ENCODE results near the gene HAAO. TPM values are rescaled to one million over a fixed set of nuclear protein-coding genes. Genes with fewer than 3 reads are reported as not detected.

HAAO gene
- polyA plus RNA-seq, 3 donors: 10.5 to 29.6 (median 15.0) TPM

DNA sequence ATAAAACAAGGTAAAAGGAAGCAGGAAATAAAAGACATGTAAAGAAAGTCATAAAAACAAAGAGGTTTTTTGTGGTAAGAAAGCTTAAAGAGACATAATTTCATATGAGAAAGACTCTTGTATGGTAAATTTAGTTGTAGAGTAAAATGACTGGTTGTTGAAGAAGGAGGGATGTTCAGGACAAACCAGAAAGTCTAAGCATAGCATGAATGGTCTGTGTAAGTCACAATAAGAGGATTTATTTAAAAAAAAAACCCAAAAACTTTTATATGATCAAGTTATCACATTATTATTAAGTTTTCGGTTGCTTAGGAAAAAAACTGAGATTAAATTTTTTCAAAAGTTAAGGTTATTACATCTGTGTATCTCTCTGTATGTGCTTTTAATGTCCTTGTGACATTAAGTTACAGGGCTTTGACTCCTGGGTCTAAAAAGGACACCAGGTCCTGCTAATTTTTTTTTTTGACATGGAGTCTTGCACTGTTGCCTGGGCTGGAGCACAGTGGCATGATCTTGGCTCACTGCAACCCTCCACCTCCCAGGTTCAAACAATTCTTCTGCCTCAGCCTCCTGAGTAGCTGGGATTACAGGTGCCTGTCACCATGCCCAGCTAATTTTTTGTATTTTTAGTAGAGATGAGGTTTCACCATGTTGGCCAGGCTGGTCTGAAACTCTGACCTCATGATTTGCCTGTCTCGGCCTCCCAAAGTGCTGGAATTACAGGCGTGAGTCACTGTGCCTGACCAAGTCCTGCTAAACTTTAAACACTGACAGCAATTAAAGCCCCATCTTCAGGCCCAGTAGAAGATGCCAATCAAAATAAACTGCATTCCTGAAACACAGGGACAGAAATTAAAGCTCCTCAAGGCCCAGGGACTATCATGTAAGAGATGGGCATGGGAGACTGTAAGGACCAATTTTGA is 14.2 kb downstream of the HAAO start:
- Histone ChIP-seq H3K27ac (ENCODE audit: low read depth in 1 of 2, low read length in 2 of 2) (no peak overlapping the region), H3K79me2 (ENCODE audit: insufficient read depth, low read length) (no peaks in the 10 kb centered on the region), H4K20me1 (ENCODE audit: insufficient read depth, low read length) (no peaks in the 10 kb centered on the region), H3K9me3 (replicated peaks in 1 of 2; ENCODE audit: control insufficient read depth in 1 of 2, insufficient read depth in 1 of 2, low read length in 2 of 2) (peaks cover 11 to 19% of the 10 kb centered on the region in 2 donors), H2AFZ (ENCODE audit: insufficient read depth, low read depth, low read length, poor library complexity, severe bottlenecking) (no peak overlapping the region), H3K4me3 (replicated peaks in 1 of 3; ENCODE audit: low read depth in 2 of 3, low read length in 3 of 3) (no peak overlapping the region), H3K36me3 (replicated peaks in 1 of 2; ENCODE audit: control insufficient read depth in 1 of 2, insufficient read depth in 2 of 2, low read length in 2 of 2) (peaks cover 0 to 12% of the 10 kb centered on the region in 2 donors), H3K9ac (ENCODE audit: insufficient read depth, low read length, poor library complexity, severe bottlenecking) (no peak overlapping the region), H3K4me2 (replicated peaks; ENCODE audit: extremely low read depth, low read length, poor library complexity, severe bottlenecking) (no peak overlapping the region), H3K4me1 (ENCODE audit: control insufficient read depth in 1 of 2, insufficient read depth in 2 of 2, low read length in 2 of 2) (no peaks in the 10 kb centered on the region), H3K27me3 (ENCODE audit: control insufficient read depth in 2 of 2, insufficient read depth in 2 of 2, low read length in 2 of 2) (no peaks in the 10 kb centered on the region)
- H3K27me3 Mint-ChIP-seq (ENCODE audit: low read depth in 3 of 3): peaks cover 0 to 3% (median 2%) of the 10 kb centered on the region in 3 donors
- H3K4me3 Mint-ChIP-seq: no peak overlapping the region
- H3K4me1 Mint-ChIP-seq: peaks cover 2% of the 10 kb centered on the region
- peaks cover 4 to 33% (median 21%) of the 10 kb centered on the region in 7 donors for H3K9me3 Mint-ChIP-seq
- intact Hi-C loops (cut with micrococcal nuclease): loop anchor here in 1 of 2 donors (10.0 kb wide), 1 partner anchor 263 kb away; no protein-coding TSS in a partner anchor
- WGBS (ENCODE audit: insufficient coverage): 93% methylated on average over 2 of the region's 3 CpGs
- TF ChIP-seq, protein P1, sequence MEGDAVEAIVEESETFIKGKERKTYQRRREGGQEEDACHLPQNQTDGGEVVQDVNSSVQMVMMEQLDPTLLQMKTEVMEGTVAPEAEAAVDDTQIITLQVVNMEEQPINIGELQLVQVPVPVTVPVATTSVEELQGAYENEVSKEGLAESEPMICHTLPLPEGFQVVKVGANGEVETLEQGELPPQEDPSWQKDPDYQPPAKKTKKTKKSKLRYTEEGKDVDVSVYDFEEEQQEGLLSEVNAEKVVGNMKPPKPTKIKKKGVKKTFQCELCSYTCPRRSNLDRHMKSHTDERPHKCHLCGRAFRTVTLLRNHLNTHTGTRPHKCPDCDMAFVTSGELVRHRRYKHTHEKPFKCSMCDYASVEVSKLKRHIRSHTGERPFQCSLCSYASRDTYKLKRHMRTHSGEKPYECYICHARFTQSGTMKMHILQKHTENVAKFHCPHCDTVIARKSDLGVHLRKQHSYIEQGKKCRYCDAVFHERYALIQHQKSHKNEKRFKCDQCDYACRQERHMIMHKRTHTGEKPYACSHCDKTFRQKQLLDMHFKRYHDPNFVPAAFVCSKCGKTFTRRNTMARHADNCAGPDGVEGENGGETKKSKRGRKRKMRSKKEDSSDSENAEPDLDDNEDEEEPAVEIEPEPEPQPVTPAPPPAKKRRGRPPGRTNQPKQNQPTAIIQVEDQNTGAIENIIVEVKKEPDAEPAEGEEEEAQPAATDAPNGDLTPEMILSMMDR (IDR thresholded peaks at IDR 0.05): no peak
- no peak for DNase-seq
- no peak overlapping the region for H3K27ac Mint-ChIP-seq
- H3K36me3 Mint-ChIP-seq: peaks cover 21 to 46% of the 10 kb centered on the region in 2 donors

GRCh38 chr2:42775810-42776209 is 16.6 kb downstream of the HAAO start:
- no CpG with 5 or more reads among the region's 3 CpGs for WGBS (ENCODE audit: insufficient coverage)
- intact Hi-C loops (cut with micrococcal nuclease): loop anchor here in 1 of 2 donors (10.0 kb wide), 1 partner anchor 261 kb away; no protein-coding TSS in a partner anchor
- no peak overlapping the region for H3K9ac ChIP-seq (ENCODE audit: insufficient read depth, low read length, poor library complexity, severe bottlenecking)
- H2AFZ ChIP-seq (ENCODE audit: insufficient read depth, low read depth, low read length, poor library complexity, severe bottlenecking): no peak overlapping the region
- Mint-ChIP-seq H3K9me3 (peaks cover 2 to 28% (median 18%) of the 10 kb centered on the region in 7 donors), H3K4me1 (peaks cover 3% of the 10 kb centered on the region), H3K27ac (no peak overlapping the region), H3K4me3 (no peak overlapping the region), H3K36me3 (peaks cover 9 to 30% of the 10 kb centered on the region in 2 donors), H3K27me3 (ENCODE audit: low read depth in 3 of 3) (peaks cover 0 to 3% (median 0%) of the 10 kb centered on the region in 3 donors)
- H3K79me2 ChIP-seq (ENCODE audit: insufficient read depth, low read length): no peaks in the 10 kb centered on the region
- no peaks in the 10 kb centered on the region for H4K20me1 ChIP-seq (ENCODE audit: insufficient read depth, low read length)
- DNase-seq: no peak
- TF ChIP-seq, protein P1 (IDR thresholded peaks at IDR 0.05): no peak
- H3K9me3 ChIP-seq (replicated peaks in 1 of 2; ENCODE audit: control insufficient read depth in 1 of 2, insufficient read depth in 1 of 2, low read length in 2 of 2): peaks cover 11 to 18% of the 10 kb centered on the region in 2 donors
- peaks cover 0 to 12% of the 10 kb centered on the region in 2 donors for H3K36me3 ChIP-seq (replicated peaks in 1 of 2; ENCODE audit: control insufficient read depth in 1 of 2, insufficient read depth in 2 of 2, low read length in 2 of 2)
- no peak overlapping the region for H3K27ac ChIP-seq (ENCODE audit: low read depth in 1 of 2, low read length in 2 of 2)
- no peaks in the 10 kb centered on the region for H3K27me3 ChIP-seq (ENCODE audit: control insufficient read depth in 2 of 2, insufficient read depth in 2 of 2, low read length in 2 of 2)
- H3K4me1 ChIP-seq (ENCODE audit: control insufficient read depth in 1 of 2, insufficient read depth in 2 of 2, low read length in 2 of 2): peaks cover 6 to 7% of the 10 kb centered on the region in 2 donors
- H3K4me3 ChIP-seq (replicated peaks in 1 of 3; ENCODE audit: low read depth in 2 of 3, low read length in 3 of 3): no peak overlapping the region
- no peak overlapping the region for H3K4me2 ChIP-seq (replicated peaks; ENCODE audit: extremely low read depth, low read length, poor library complexity, severe bottlenecking)

Measured in CD14-positive monocyte (primary cell).